Loucy (cell line): ENCODE data around the gene CTPS2.

Source experiments
- CTCF ChIP-seq: fragments of 200-600 bp; sonication (generic); conservative IDR thresholded peaks from 2 replicates; pipeline ENCODE4 v1.5.1; 2014; ENCODE audit warnings: mild to moderate bottlenecking, antibody characterized with exemption, low read length
- EZH2phosphoT487 ChIP-seq: fragments of 200-600 bp; IDR thresholded peaks from 2 replicates; pipeline ENCODE4 v1.6.1; 2018; ENCODE audit warnings: antibody characterized with exemption, mild to moderate bottlenecking, moderate library complexity, borderline replicate concordance

- no peak for TF ChIP-seq CTCF
- no peak for TF ChIP-seq EZH2phosphoT487
Observed at GRCh38 chrX:16666541-16666940, 45.9 kb downstream of the CTPS2 start.
